Panc1 (cell line): ENCODE measurements around the gene LSM6. TPM values are rescaled to one million over a fixed set of nuclear protein-coding genes. Genes with fewer than 3 reads are reported as not detected.

Experiments used
- ATAC-seq: fragments of 200-7000 bp; cut with Tn5 transposase; 2 replicates; pipeline ENCODE4 v1.9.1; 2020; ENCODE audit warnings: mild to moderate bottlenecking, moderate library complexity
- BruUV-seq: library from RNA; stranded (reverse); fragments of 400-500 nt; replicated peaks from 2 replicates; lab custom pipeline; 2021; lab: Mats Ljungman, UMichigan
- CTCF ChIA-PET: fragments of 300-600 bp; sonication (Branson Sonifier 250); formaldehyde crosslinking; loops from one replicate; lab custom pipeline; 2022; ENCODE audit warnings: antibody characterized with exemption; lab: Charles Lee
- POLR2A ChIA-PET: fragments of 300-600 bp; sonication (Branson Sonifier 250); formaldehyde crosslinking; loops from one replicate; lab custom pipeline; 2022; ENCODE audit warnings: antibody characterized with exemption; lab: Charles Lee
- DNase-seq: peaks from one replicate; pipeline ENCODE4 v3.0.0-alpha.2; 2010; ENCODE audit warnings: low read depth, low spot score
- H3K27ac ChIP-seq: 2 replicates; pipeline ENCODE4 v1.5.1; 2011; ENCODE audit warnings: mild to moderate bottlenecking, low read length, inconsistent platforms
- H3K27me3 ChIP-seq: fragments of 200-500 bp; sonication (Bioruptor generic); 2 replicates; pipeline ENCODE4 v1.6.0; 2014; ENCODE audit warnings: low read length, inconsistent platforms; ENCODE audit not compliant: control insufficient read depth, insufficient read depth
- H3K36me3 ChIP-seq: fragments of 200-500 bp; sonication (Bioruptor generic); 2 replicates; pipeline ENCODE4 v1.5.1; 2014; ENCODE audit warnings: inconsistent platforms, mild to moderate bottlenecking, low read length, moderate library complexity; ENCODE audit not compliant: control insufficient read depth, insufficient read depth
- H3K4me1 ChIP-seq: 2 replicates; pipeline ENCODE4 v1.5.1; 2011; ENCODE audit warnings: inconsistent platforms, mild to moderate bottlenecking, low read length, moderate library complexity; ENCODE audit not compliant: control insufficient read depth, insufficient read depth
- H3K4me3 ChIP-seq, 2 experiments: 2 replicates each; pipeline ENCODE4 v1.5.1; 2011 to 2012; ENCODE audit warnings: low read depth in 2 of 2, low read length in 2 of 2, mild to moderate bottlenecking in 2 of 2, inconsistent platforms in 1 of 2, moderate library complexity in 1 of 2
- H3K9me3 ChIP-seq: fragments of 200-500 bp; sonication (Bioruptor generic); 2 replicates; pipeline ENCODE4 v1.5.1; 2014; ENCODE audit warnings: low read depth, mild to moderate bottlenecking, inconsistent platforms, low read length, moderate library complexity; ENCODE audit not compliant: control insufficient read depth, insufficient read depth
- CTCF ChIP-seq: fragments of 450-650 bp; IDR thresholded peaks from 2 replicates; pipeline ENCODE4 v1.5.1; 2017; ENCODE audit warnings: mild to moderate bottlenecking
- POLR2AphosphoS5 ChIP-seq: IDR thresholded peaks from 2 replicates; pipeline ENCODE4 v1.6.1; 2012; ENCODE audit warnings: mild to moderate bottlenecking, low read depth, low read length, moderate library complexity
- REST ChIP-seq, 2 experiments: IDR thresholded peaks; 2 replicates each; pipeline ENCODE4 v1.6.1; 2011 to 2012; ENCODE audit warnings: low read depth in 2 of 2, control low read depth in 1 of 2, low read length in 1 of 2, mild to moderate bottlenecking in 1 of 2, moderate library complexity in 1 of 2; ENCODE audit not compliant: insufficient read depth in 1 of 2
- SIN3A ChIP-seq: IDR thresholded peaks from 2 replicates; pipeline ENCODE4 v1.6.1; 2012; ENCODE audit warnings: low read depth, mild to moderate bottlenecking, low read length, moderate library complexity, borderline replicate concordance; ENCODE audit not compliant: insufficient read depth
- TCF7L2 ChIP-seq: IDR thresholded peaks from 2 replicates; pipeline ENCODE4 v1.6.1; 2011; ENCODE audit warnings: mild to moderate bottlenecking, low read depth, low read length, inconsistent platforms
- in situ Hi-C: cut with HindIII; loops from 2 replicates; pipeline ENCODE4 v1.10.0; 2016; ENCODE audit warnings: low sequenced_read_pairs, low pct_unique_long_range_greater_than_20kb
- intact Hi-C: fragments of 100-400 bp; cut with micrococcal nuclease; formaldehyde crosslinking; loops from one replicate; pipeline ENCODE4 v1.10.0; 2022; ENCODE audit not compliant: unreplicated experiment
- total RNA-seq: library from RNA; stranded (reverse); gene quantifications from one replicate; pipeline ENCODE4 v1.2.1, GENCODE V29; 2021; ENCODE audit not compliant: unreplicated experiment

The LSM6 gene
- total RNA-seq, 1 experiment from 2014 or later = 15.9 TPM

GRCh38 chr4:146134761-146135445, 40.6 kb upstream of the LSM6 start:
- no peaks in the 10 kb centered on the region for H3K4me1 ChIP-seq
- intact Hi-C loops = no loop called here
- ATAC-seq (no peak), DNase-seq (no peak)
- BruUV-seq = no TSS peak
- ChIA-PET CTCF (no interaction called here), POLR2A (no interaction called here)
- H3K9me3 ChIP-seq = no peaks in the 10 kb centered on the region
- in situ Hi-C loops = no loop called here
- no peaks in the 10 kb centered on the region for H3K27me3 ChIP-seq
- no peak overlapping the region for H3K4me3 ChIP-seq
- H3K27ac ChIP-seq = no peak overlapping the region
- TF ChIP-seq SIN3A (no peak), POLR2AphosphoS5 (no peak), CTCF (no peak), TCF7L2 (no peak), REST (IDR thresholded peaks at IDR 0.05; ENCODE audit: insufficient read depth in 1 of 2, low read depth in 2 of 2, low read length in 1 of 2) (no peak)
- H3K36me3 ChIP-seq = no peaks in the 10 kb centered on the region

GRCh38 chr4:146135941-146136340, 39.6 kb upstream of the LSM6 start:
- BruUV-seq = no TSS peak
- ATAC-seq (no peak), DNase-seq (no peak)
- H3K4me1 ChIP-seq = no peaks in the 10 kb centered on the region
- in situ Hi-C loops (no loop called here), intact Hi-C loops (no loop called here)
- TF ChIP-seq SIN3A = no peak
- TF ChIP-seq CTCF = no peak
- no peak for TF ChIP-seq REST (IDR thresholded peaks at IDR 0.05; ENCODE audit: insufficient read depth in 1 of 2, low read depth in 2 of 2, low read length in 1 of 2)
- no peak for TF ChIP-seq POLR2AphosphoS5
- no peak for TF ChIP-seq TCF7L2
- no peaks in the 10 kb centered on the region for H3K36me3 ChIP-seq
- no peaks in the 10 kb centered on the region for H3K27me3 ChIP-seq
- H3K27ac ChIP-seq = no peak overlapping the region
- ChIA-PET CTCF (no interaction called here), POLR2A (no interaction called here)
- H3K4me3 ChIP-seq = no peak overlapping the region
- H3K9me3 ChIP-seq = no peaks in the 10 kb centered on the region
